ENCODE measurements around the gene NIP7. TPM values are rescaled to one million over a fixed set of nuclear protein-coding genes. Genes with fewer than 3 reads are reported as not detected.

The NIP7 gene
- total and polyA plus RNA-seq, 9 donors = 14.5 to 27.0 (median 23.5) TPM

DNA sequence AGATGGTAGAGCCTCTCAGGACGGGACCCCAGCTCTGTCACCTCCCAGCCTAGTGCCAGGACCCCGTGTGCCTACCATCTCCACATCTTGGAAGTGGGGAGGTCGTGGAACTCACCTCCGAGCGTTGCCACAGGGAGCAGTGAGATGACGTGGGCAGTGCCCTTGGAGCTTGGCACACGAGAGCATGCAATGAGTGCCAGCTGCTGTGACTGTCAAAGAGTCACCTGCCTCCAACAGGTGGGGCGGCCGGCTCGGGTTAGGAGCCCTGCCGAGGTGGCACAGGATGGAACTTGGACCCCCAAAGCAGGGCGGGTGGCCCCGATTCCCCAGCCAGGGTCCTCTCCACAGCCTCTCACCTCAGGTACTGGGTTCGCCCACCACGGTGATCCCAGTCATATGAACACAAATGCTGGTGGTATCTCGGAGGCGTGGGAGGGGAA lies 23.0 kb upstream of the NIP7 start:
- Histone ChIP-seq H3K36me3 (ENCODE audit: control insufficient read depth, insufficient read depth, low read length) (peaks cover 78% of the 10 kb centered on the region), H3K4me3 (ENCODE audit: low read length) (no peak overlapping the region), H3K4me1 (ENCODE audit: control insufficient read depth, insufficient read depth, low read length) (peaks cover 6% of the 10 kb centered on the region), H3K9me3 (replicated peaks; ENCODE audit: control insufficient read depth, low read depth, low read length) (no peaks in the 10 kb centered on the region), H3K27me3 (ENCODE audit: control insufficient read depth, insufficient read depth, low read length) (no peaks in the 10 kb centered on the region), H3K27ac (ENCODE audit: low read length) (no peak overlapping the region)
- WGBS (ENCODE audit: insufficient coverage) = 95% methylated on average over 14 of the region's 17 CpGs
- DNase-seq = no peak

DNA sequence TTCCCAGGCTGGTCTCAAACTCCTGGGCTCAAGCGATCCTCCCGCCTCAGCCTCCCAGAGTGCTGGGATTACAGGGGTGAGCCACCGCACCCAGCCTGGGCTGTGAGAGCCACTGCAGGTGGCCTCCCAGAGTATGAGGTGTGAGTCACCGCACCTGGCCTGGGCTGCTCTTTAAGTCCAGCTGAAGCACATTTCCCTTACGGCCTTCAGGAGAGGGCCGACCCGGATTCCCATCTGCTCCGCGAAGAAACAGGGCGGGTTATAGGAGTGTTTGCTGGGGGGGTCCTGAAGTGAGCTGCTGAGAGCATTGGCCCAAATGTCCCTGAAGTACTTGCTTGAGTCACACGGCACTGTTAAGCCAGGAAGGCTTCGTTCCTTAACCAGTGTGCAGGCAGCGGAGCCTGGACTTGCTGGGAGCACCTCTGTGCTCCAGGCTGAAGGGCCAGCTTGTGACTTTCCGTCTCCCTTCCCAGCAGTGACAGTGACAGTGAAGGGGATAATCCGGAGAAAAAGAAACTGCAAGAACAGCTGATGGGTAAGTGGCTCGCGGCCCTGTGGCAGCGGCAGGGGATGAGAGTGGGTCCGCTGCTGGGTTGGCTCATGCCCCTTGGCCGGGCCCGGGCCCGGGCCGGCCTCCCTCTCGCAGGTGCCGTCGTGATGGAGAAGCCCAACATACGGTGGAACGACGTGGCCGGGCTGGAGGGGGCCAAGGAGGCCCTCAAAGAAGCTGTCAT lies 21.2 kb upstream of the NIP7 start:
- no peaks in the 10 kb centered on the region for H3K4me1 ChIP-seq (ENCODE audit: control insufficient read depth, insufficient read depth, low read length)
- peaks cover 92% of the 10 kb centered on the region for H3K36me3 ChIP-seq (ENCODE audit: control insufficient read depth, insufficient read depth, low read length)
- no peaks in the 10 kb centered on the region for H3K27me3 ChIP-seq (ENCODE audit: control insufficient read depth, insufficient read depth, low read length)
- DNase-seq = no peak
- 92% methylated on average over 22 of the region's 30 CpGs for WGBS (ENCODE audit: insufficient coverage)
- H3K4me3 ChIP-seq (ENCODE audit: low read length) = no peak overlapping the region
- H3K9me3 ChIP-seq (replicated peaks; ENCODE audit: control insufficient read depth, low read depth, low read length) = no peaks in the 10 kb centered on the region
- no peak overlapping the region for H3K27ac ChIP-seq (ENCODE audit: low read length)

DNA sequence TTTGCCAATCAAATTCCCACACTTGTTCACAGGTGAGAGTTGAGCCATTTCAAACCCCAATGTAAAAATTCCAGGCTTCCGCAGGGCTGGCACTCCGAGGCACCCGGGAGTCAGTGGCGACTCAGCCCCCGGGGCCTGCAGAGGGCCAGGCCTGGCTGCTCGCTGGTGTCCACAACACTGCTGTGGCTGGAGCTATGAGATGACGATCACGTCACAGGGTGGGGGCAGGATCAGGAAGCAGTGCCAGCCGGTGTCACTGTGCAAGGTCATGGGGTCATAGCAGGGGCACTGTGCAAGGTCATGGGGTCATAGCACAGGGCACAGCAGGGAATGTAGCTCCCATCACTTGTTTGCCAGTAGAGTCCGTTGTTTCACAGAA lies 20.7 kb upstream of the NIP7 start:
- Histone ChIP-seq H3K36me3 (ENCODE audit: control insufficient read depth, insufficient read depth, low read length) (peaks cover 92% of the 10 kb centered on the region), H3K9me3 (replicated peaks; ENCODE audit: control insufficient read depth, low read depth, low read length) (no peaks in the 10 kb centered on the region), H3K27me3 (ENCODE audit: control insufficient read depth, insufficient read depth, low read length) (no peaks in the 10 kb centered on the region), H3K27ac (ENCODE audit: low read length) (no peak overlapping the region), H3K4me3 (ENCODE audit: low read length) (no peak overlapping the region), H3K4me1 (ENCODE audit: control insufficient read depth, insufficient read depth, low read length) (peaks cover under 1% of the 10 kb centered on the region)
- no peak for DNase-seq
- WGBS (ENCODE audit: insufficient coverage) = 82% methylated on average over 8 of the region's 10 CpGs

DNA sequence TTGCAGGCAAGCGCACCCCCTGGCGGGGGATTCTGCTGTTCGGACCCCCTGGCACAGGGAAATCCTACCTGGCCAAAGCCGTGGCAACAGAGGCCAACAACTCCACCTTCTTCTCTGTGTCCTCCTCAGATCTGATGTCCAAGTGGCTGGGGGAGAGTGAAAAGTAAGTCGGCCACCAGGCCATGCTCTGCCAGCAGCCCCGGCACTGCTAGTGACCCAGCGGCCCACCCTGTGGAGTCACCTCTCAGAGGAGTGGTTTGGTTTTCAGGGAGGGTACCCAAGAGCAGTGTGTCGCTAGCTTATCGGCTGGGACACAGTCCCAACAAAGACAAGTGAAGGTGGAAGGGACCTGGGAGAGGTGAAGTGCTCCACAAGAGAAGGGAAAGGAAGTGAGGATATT lies 20.2 kb upstream of the NIP7 start:
- no peak for DNase-seq
- 90% methylated on average over 9 of the region's 9 CpGs for WGBS (ENCODE audit: insufficient coverage)
- Histone ChIP-seq H3K36me3 (ENCODE audit: control insufficient read depth, insufficient read depth, low read length) (peaks cover 92% of the 10 kb centered on the region), H3K27ac (ENCODE audit: low read length) (no peak overlapping the region), H3K9me3 (replicated peaks; ENCODE audit: control insufficient read depth, low read depth, low read length) (no peaks in the 10 kb centered on the region), H3K27me3 (ENCODE audit: control insufficient read depth, insufficient read depth, low read length) (no peaks in the 10 kb centered on the region), H3K4me3 (ENCODE audit: low read length) (no peak overlapping the region), H3K4me1 (ENCODE audit: control insufficient read depth, insufficient read depth, low read length) (peaks cover 2% of the 10 kb centered on the region)

DNA sequence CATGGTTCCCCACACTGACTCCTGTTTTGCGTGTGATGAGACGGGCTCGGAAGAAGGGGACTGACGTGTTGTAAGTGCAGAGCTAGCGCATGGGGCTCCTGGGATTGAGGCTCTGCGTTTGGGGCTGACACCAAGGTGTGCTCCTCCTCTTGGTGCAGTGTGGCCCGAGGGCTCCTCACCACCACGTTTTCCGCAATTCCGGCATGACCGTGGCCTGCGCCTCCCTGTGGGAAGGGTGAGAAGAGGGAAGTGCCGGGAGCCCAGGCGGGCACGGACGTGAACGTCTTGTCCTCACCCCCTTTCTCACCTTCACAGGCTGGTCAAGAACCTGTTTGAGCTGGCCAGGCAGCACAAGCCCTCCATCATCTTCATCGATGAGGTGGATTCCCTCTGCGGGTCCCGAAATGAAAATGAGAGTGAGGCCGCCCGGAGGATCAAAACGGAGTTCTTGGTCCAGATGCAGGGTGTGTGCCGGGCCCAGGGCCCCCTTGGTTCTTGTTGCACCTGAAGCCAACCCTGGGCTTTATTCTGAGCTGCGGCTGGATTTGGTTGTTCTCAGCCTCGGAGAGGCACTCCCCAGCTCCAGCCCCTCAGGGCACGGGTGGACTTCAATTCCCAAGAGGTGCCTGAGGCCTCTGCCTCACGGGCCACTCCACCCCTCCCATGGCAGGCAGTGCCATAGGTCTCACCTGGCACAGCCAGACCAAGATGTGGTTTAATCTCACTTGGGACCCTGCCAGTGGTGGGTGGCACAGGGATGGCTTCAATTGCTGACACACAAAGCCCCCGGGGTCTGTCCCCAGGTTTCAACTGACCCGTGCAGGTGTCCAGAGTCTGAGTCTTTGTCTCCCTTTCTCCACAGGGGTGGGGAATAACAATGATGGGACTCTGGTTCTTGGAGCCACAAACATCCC lies 19.5 kb upstream of the NIP7 start:
- no peaks in the 10 kb centered on the region for H3K9me3 ChIP-seq (replicated peaks; ENCODE audit: control insufficient read depth, low read depth, low read length)
- H3K36me3 ChIP-seq (ENCODE audit: control insufficient read depth, insufficient read depth, low read length) = peaks cover 93% of the 10 kb centered on the region
- WGBS (ENCODE audit: insufficient coverage) = 88% methylated on average over 18 of the region's 30 CpGs
- no peak for DNase-seq
- H3K4me3 ChIP-seq (ENCODE audit: low read length) = no peak overlapping the region
- peaks cover 2% of the 10 kb centered on the region for H3K4me1 ChIP-seq (ENCODE audit: control insufficient read depth, insufficient read depth, low read length)
- no peaks in the 10 kb centered on the region for H3K27me3 ChIP-seq (ENCODE audit: control insufficient read depth, insufficient read depth, low read length)
- H3K27ac ChIP-seq (ENCODE audit: low read length) = no peak overlapping the region

DNA sequence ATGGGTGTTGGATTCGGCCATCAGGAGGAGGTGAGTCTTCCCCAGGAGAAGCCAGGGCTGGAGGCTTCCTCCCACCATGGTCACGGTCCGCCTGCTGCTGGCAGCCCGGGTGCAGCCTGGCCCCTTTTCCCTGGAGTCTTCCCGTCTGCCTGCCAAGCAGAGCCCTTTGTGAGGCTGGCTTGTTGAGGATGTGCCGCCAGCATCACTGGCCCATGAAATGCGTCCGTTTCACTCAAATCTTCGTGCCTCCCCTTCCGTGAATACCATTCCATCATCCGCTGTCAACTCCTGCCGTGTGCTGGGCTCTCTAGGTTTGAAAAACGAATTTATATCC lies 18.9 kb upstream of the NIP7 start:
- no peak overlapping the region for H3K27ac ChIP-seq (ENCODE audit: low read length)
- 87% methylated on average over 12 of the region's 13 CpGs for whole genome bisulfite sequencing (ENCODE audit: insufficient coverage)

DNA sequence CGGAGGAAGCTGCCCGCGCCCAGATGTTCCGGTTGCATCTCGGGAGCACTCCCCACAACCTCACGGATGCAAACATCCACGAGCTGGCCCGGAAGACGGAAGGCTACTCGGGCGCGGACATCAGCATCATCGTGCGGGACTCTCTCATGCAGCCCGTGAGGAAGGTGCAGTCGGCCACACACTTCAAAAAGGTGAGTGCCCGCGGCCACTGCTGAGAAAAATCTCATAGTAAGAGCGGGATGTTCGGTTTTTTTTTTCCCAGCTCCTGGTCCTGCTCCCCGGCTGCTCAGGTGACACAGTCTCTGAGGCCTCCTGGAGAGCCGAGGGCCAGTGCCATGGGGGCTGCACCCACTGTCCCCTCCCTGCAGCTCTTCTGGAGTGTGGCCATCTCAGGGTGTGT lies 18.5 kb upstream of the NIP7 start:
- Histone ChIP-seq H3K36me3 (ENCODE audit: control insufficient read depth, insufficient read depth, low read length) (peaks cover 87% of the 10 kb centered on the region), H3K27me3 (ENCODE audit: control insufficient read depth, insufficient read depth, low read length) (no peaks in the 10 kb centered on the region), H3K4me1 (ENCODE audit: control insufficient read depth, insufficient read depth, low read length) (peaks cover 2% of the 10 kb centered on the region), H3K27ac (ENCODE audit: low read length) (no peak overlapping the region), H3K4me3 (ENCODE audit: low read length) (no peak overlapping the region), H3K9me3 (replicated peaks; ENCODE audit: control insufficient read depth, low read depth, low read length) (no peaks in the 10 kb centered on the region)
- 93% methylated on average over 18 of the region's 22 CpGs for WGBS (ENCODE audit: insufficient coverage)
- no peak for DNase-seq

More for the DNA sequence above, 18.9 kb upstream of the NIP7 start:
- DNase-seq = no peak
- H3K4me1 ChIP-seq (ENCODE audit: control insufficient read depth, insufficient read depth, low read length) = peaks cover 2% of the 10 kb centered on the region
- H3K27me3 ChIP-seq (ENCODE audit: control insufficient read depth, insufficient read depth, low read length) = no peaks in the 10 kb centered on the region
- H3K4me3 ChIP-seq (ENCODE audit: low read length) = no peak overlapping the region
- no peaks in the 10 kb centered on the region for H3K9me3 ChIP-seq (replicated peaks; ENCODE audit: control insufficient read depth, low read depth, low read length)
- H3K36me3 ChIP-seq (ENCODE audit: control insufficient read depth, insufficient read depth, low read length) = peaks cover 88% of the 10 kb centered on the region

DNA sequence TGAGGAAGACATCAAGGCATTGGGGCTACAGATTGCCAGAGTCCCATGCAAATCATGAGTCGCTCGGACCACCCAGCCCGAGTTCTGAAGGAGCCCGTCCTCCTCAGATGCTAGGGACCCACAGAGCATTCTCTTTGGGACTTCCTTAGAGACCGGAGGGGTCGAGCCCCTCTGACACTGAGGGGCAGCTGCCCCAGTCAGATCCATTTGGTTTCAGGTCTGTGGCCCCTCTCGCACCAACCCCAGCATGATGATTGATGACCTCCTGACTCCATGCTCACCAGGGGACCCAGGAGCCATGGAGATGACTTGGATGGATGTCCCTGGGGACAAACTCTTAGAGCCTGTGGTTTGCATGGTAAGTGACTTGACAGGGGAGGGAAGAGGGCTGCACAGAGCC lies 17.2 kb upstream of the NIP7 start:
- H3K9me3 ChIP-seq (replicated peaks; ENCODE audit: control insufficient read depth, low read depth, low read length) = no peaks in the 10 kb centered on the region
- H3K4me1 ChIP-seq (ENCODE audit: control insufficient read depth, insufficient read depth, low read length) = peaks cover 5% of the 10 kb centered on the region
- H3K27ac ChIP-seq (ENCODE audit: low read length) = no peak overlapping the region
- H3K36me3 ChIP-seq (ENCODE audit: control insufficient read depth, insufficient read depth, low read length) = peaks cover 79% of the 10 kb centered on the region
- no peak for DNase-seq
- H3K27me3 ChIP-seq (ENCODE audit: control insufficient read depth, insufficient read depth, low read length) = no peaks in the 10 kb centered on the region
- no peak overlapping the region for H3K4me3 ChIP-seq (ENCODE audit: low read length)
- 89% methylated on average over 6 of the region's 7 CpGs for WGBS (ENCODE audit: insufficient coverage)

DNA sequence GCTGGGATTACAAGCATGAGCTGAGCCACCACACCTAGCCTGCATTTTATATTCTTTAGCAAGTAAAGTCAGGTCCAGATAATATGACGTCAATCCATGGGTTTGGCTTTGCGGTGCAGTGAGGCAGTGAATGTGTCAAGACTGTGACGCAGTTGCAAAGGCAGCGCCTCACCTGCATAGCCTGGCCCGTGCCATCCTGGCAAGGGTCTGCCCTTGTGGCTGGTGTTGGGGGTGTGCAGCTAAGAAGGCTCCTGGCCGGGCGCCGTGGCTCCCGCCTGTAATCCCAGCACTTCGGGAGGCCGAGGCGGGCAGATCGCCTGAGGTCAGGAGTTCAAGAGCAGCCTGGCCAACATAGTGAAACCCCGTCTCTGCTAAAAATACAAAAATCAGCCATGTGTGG lies 16.2 kb upstream of the NIP7 start:
- no peak overlapping the region for H3K4me3 ChIP-seq (ENCODE audit: low read length)
- H3K27me3 ChIP-seq (ENCODE audit: control insufficient read depth, insufficient read depth, low read length) = no peaks in the 10 kb centered on the region
- H3K4me1 ChIP-seq (ENCODE audit: control insufficient read depth, insufficient read depth, low read length) = peaks cover 8% of the 10 kb centered on the region
- no peak for DNase-seq
- 86% methylated on average over 8 of the region's 14 CpGs for WGBS (ENCODE audit: insufficient coverage)
- H3K36me3 ChIP-seq (ENCODE audit: control insufficient read depth, insufficient read depth, low read length) = peaks cover 78% of the 10 kb centered on the region
- H3K27ac ChIP-seq (ENCODE audit: low read length) = no peak overlapping the region
- no peaks in the 10 kb centered on the region for H3K9me3 ChIP-seq (replicated peaks; ENCODE audit: control insufficient read depth, low read depth, low read length)

DNA sequence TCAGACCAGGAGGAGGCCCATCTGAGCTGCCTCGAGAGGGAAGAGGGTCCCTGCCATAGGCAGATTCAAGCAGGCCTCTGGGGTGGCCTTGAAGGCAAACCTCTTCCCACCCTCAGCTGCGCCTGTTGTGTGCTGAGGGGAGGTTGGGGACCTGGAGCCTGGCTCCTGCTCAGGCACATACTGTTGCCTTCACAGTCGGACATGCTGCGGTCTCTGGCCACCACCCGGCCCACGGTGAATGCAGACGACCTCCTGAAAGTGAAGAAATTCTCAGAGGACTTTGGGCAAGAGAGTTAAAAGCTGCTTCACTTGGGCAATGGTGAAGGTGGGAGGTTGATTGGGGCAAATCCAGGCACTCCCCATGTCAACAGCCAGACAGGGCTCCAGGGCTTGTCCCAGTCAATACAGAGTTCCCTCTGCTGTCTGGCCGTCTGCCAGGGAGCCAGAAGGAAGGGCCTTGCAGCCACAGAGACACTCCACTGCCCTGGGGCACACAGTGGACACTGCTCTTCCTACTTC lies 15.5 kb upstream of the NIP7 start:
- Histone ChIP-seq H3K36me3 (ENCODE audit: control insufficient read depth, insufficient read depth, low read length) (peaks cover 76% of the 10 kb centered on the region), H3K4me1 (ENCODE audit: control insufficient read depth, insufficient read depth, low read length) (peaks cover 14% of the 10 kb centered on the region), H3K27ac (ENCODE audit: low read length) (no peak overlapping the region), H3K9me3 (replicated peaks; ENCODE audit: control insufficient read depth, low read depth, low read length) (no peaks in the 10 kb centered on the region), H3K27me3 (ENCODE audit: control insufficient read depth, insufficient read depth, low read length) (no peaks in the 10 kb centered on the region), H3K4me3 (ENCODE audit: low read length) (no peak overlapping the region)
- DNase-seq = peak; percentile 56
- WGBS (ENCODE audit: insufficient coverage) = 71% methylated on average over 5 of the region's 8 CpGs

All from muscle of leg (tissue), 11 donors.